NK-92 (cell line): ENCODE results near the gene ZDHHC17.

Source experiments
- DNase-seq: peaks from one replicate; lab custom pipeline; 2025; ENCODE audit not compliant: unreplicated experiment; lab: John Stamatoyannopoulos, UW

Gene ZDHHC17

GRCh38 chr12:76813265-76813664 lies 49.4 kb downstream of the ZDHHC17 start:
- DNase-seq: no peak

- no peak for DNase-seq
Observed at GRCh38 chr12:76813972-76814371, 50.1 kb downstream of the ZDHHC17 start.

GRCh38 chr12:76820888-76821482 lies 57.1 kb downstream of the ZDHHC17 start:
- DNase-seq: no peak

- DNase-seq: no peak
Observed at GRCh38 chr12:76830436-76830835, 66.5 kb downstream of the ZDHHC17 start.

- no peak for DNase-seq
Observed at GRCh38 chr12:76836633-76837032, 72.7 kb downstream of the ZDHHC17 start.

- no peak for DNase-seq
Observed at GRCh38 chr12:76847260-76847659, 83.3 kb downstream of the ZDHHC17 start.

- DNase-seq: no peak
Observed at GRCh38 chr12:76848132-76848531, 84.2 kb downstream of the ZDHHC17 start.

GRCh38 chr12:76852106-76852505 lies 88.2 kb downstream of the ZDHHC17 start:
- DNase-seq: no peak

- DNase-seq: no peak
Observed at GRCh38 chr12:76855271-76855670, 91.4 kb downstream of the ZDHHC17 start.

- DNase-seq: no peak
Observed at GRCh38 chr12:76856018-76856644, 92.2 kb downstream of the ZDHHC17 start.

GRCh38 chr12:76859611-76860010 lies 95.7 kb downstream of the ZDHHC17 start:
- no peak for DNase-seq

GRCh38 chr12:76860256-76860655 lies 96.3 kb downstream of the ZDHHC17 start:
- no peak for DNase-seq

GRCh38 chr12:76863005-76863670 lies 99.2 kb downstream of the ZDHHC17 start:
- DNase-seq: no peak

GRCh38 chr12:76863837-76864236 lies 99.9 kb downstream of the ZDHHC17 start:
- DNase-seq: no peak

GRCh38 chr12:76864791-76865400 lies 101.0 kb downstream of the ZDHHC17 start:
- DNase-seq: no peak

- no peak for DNase-seq
Observed at GRCh38 chr12:76866151-76866567, 102.2 kb downstream of the ZDHHC17 start.

- DNase-seq: no peak
Observed at GRCh38 chr12:76866726-76867125, 102.8 kb downstream of the ZDHHC17 start.

GRCh38 chr12:76871082-76871481 lies 107.2 kb downstream of the ZDHHC17 start:
- no peak for DNase-seq

GRCh38 chr12:76871742-76872141 lies 107.8 kb downstream of the ZDHHC17 start:
- DNase-seq: no peak

- no peak for DNase-seq
Observed at GRCh38 chr12:76872415-76872814, 108.5 kb downstream of the ZDHHC17 start.

GRCh38 chr12:76874027-76874426 lies 110.1 kb downstream of the ZDHHC17 start:
- DNase-seq: no peak
